IMR-90 (cell line): ENCODE measurements around the gene RFTN2. TPM values are rescaled to one million over a fixed set of nuclear protein-coding genes. Genes with fewer than 3 reads are reported as not detected.

ENCODE experiments used
- microRNA-seq, 2 experiments: library from miRNA; stranded (forward) in 1 of 2; unstranded in 1 of 2; fragments of 10-50 nt in 1 of 2; fragments of <30 nt in 1 of 2; gene quantifications in 1 of 2; microRNA quantifications in 1 of 2; one replicate each; pipeline versions ENCODE3 to v1.1.0; 2013 to 2020; ENCODE audit not compliant: insufficient read depth in 1 of 2, insufficient read length in 1 of 2, unreplicated experiment in 1 of 2
- polyA plus RNA-seq, 3 experiments: library from polyadenylated mRNA; depleted of rRNA; stranded (reverse); fragments of >200 nt; gene quantifications; 2 replicates each; pipeline ENCODE4 v1.2.3, GENCODE V29; 2012; ENCODE audit warnings: low replicate concordance in 1 of 3
- small RNA-seq, 5 experiments: library from RNA; depleted of rRNA; stranded (forward); fragments of <200 nt; gene quantifications; one replicate each; pipeline ENCODE3, GENCODE V24; 2012
- total RNA-seq: library from RNA; depleted of rRNA; stranded (reverse); fragments of >200 nt; gene quantifications from 2 replicates; pipeline ENCODE4 v1.2.3, GENCODE V29; 2012; rRNA removed

The RFTN2 gene
- total and polyA plus RNA-seq, 2 of the 4 experiments (the other 2 are of a cell fraction): 0.44 to 2.3 TPM

Small RNA genes lying within 50 kb of the gene (microRNA-seq; reads per million reads assigned to microRNA genes)
- not detected for gene AC020550.1 (ENCODE audit: insufficient read depth, insufficient read length)

Small RNA genes lying within 50 kb of the gene (small RNA-seq; reads per million reads assigned to genes)
- gene AC020550.1: 0 reads per million in 5 experiments

Other genes with a start within 250 kb of the RFTN2 start
- gene SF3B1, start 240.6 kb downstream of the RFTN2 start, total RNA-seq: 706 and 942 TPM in 2 replicates
- 213 and 326 TPM in 2 replicates for gene SF3B1, start 240.6 kb downstream of the RFTN2 start, polyA plus RNA-seq (2012; rRNA removed)
- 28.7 and 64.2 TPM in 2 replicates for gene COQ10B, start 222.0 kb downstream of the RFTN2 start, total RNA-seq
- 6.3 and 9.5 TPM in 2 replicates for gene COQ10B, start 222.0 kb downstream of the RFTN2 start, polyA plus RNA-seq (2012; rRNA removed)
- 171 and 374 TPM in 2 replicates for gene HSPD1, start 175.7 kb downstream of the RFTN2 start, total RNA-seq
- gene HSPD1, start 175.7 kb downstream of the RFTN2 start, polyA plus RNA-seq (2012; rRNA removed): 147 and 171 TPM in 2 replicates
- 13.3 and 60.3 TPM in 2 replicates for gene HSPE1, start 175.2 kb downstream of the RFTN2 start, total RNA-seq
- gene HSPE1, start 175.2 kb downstream of the RFTN2 start, polyA plus RNA-seq (2012; rRNA removed): 93.6 and 106 TPM in 2 replicates
- gene MOB4, start 159.5 kb downstream of the RFTN2 start, total RNA-seq: 34.8 and 69.4 TPM in 2 replicates
- 29.3 and 36.0 TPM in 2 replicates for gene MOB4, start 159.5 kb downstream of the RFTN2 start, polyA plus RNA-seq (2012; rRNA removed)
- gene MARS2, start 29.8 kb upstream of the RFTN2 start, total RNA-seq: 3.8 and 3.9 TPM in 2 replicates
- gene MARS2, start 29.8 kb upstream of the RFTN2 start, polyA plus RNA-seq (2012; rRNA removed): 2.9 and 3.4 TPM in 2 replicates
- gene BOLL, start 109.7 kb upstream of the RFTN2 start, total RNA-seq: not detected in 2 replicates
- not detected in 2 replicates for gene BOLL, start 109.7 kb upstream of the RFTN2 start, polyA plus RNA-seq (2012; rRNA removed)
- gene PLCL1, start 129.0 kb upstream of the RFTN2 start, total RNA-seq: 0.18 and 0.56 TPM in 2 replicates
- 0.13 and 0.14 TPM in 2 replicates for gene PLCL1, start 129.0 kb upstream of the RFTN2 start, polyA plus RNA-seq (2012; rRNA removed)